Measurements from ENCODE around the gene MST1R. TPM values are rescaled to one million over a fixed set of nuclear protein-coding genes. Genes with fewer than 3 reads are reported as not detected.

MST1R gene
- total and polyA plus RNA-seq, 9 of the 15 experiments (the other 6 are each of a cell fraction or from before 2014, with no cell fraction given), result 1.3 to 10.0 (median 3.8) TPM

GRCh38 chr3:49839193-49839809 is 64.4 kb downstream of the MST1R start (continued):
- no peak for TF ChIP-seq HOMEZ (CRISPR knock-in tag; IDR thresholded peaks at IDR 0.05)
- TF ChIP-seq EP300 (IDR thresholded peaks at IDR 0.05; ENCODE audit: low read length), result no peak
- TF ChIP-seq ZNF76 (CRISPR knock-in tag; IDR thresholded peaks at IDR 0.05; ENCODE audit: borderline replicate concordance), result no peak
- no peak for TF ChIP-seq CBX3 (IDR thresholded peaks at IDR 0.05; ENCODE audit: borderline replicate concordance in 1 of 2, low read length in 2 of 2)
- TF ChIP-seq U2AF1 (optimal IDR thresholded peaks at IDR 0.05; ENCODE audit: low read depth, low read length), result no peak
- peak; percentile 28; the same call in 1 of the 2 replicates for TF ChIP-seq CC2D1A (IDR thresholded peaks at IDR 0.05)
- peak; percentile 78 for TF ChIP-seq DEAF1 (CRISPR knock-in tag; IDR thresholded peaks at IDR 0.05)
- no peak for TF ChIP-seq ZNF174 (CRISPR knock-in tag; IDR thresholded peaks at IDR 0.05)
- TF ChIP-seq THRA (IDR thresholded peaks at IDR 0.05), result no peak
- TF ChIP-seq ZBTB2 (IDR thresholded peaks at IDR 0.05), result no peak
- TF ChIP-seq TGIF2 (CRISPR knock-in tag; IDR thresholded peaks at IDR 0.05), result no peak
- no peak for TF ChIP-seq SETDB1 (IDR thresholded peaks at IDR 0.05; ENCODE audit: low read length)

Small RNA genes within 50 kb of the gene (small RNA-seq; reads per million reads assigned to genes)
- not detected for gene RN7SL217P

Other genes starting within 250 kb of the MST1R start
Only the 7 nearest of the 14 such genes appear.
- gene CDHR4, start 104.0 kb downstream of the MST1R start, total RNA-seq (2014; rRNA removed), result not detected in 2 replicates
- gene CDHR4, start 104.0 kb downstream of the MST1R start, total RNA-seq (2014; rRNA removed; fragmentation: Illumina TruSeq; extraction: Trizol), result not detected in 2 replicates
- not detected in 2 replicates for gene CDHR4, start 104.0 kb downstream of the MST1R start, total RNA-seq (2015; rRNA removed; fragmentation: Illumina TruSeq; extraction: Trizol)
- gene CDHR4, start 104.0 kb downstream of the MST1R start, total RNA-seq (2021), result not detected in 2 replicates
- 0.21 and 0.27 TPM in 2 replicates for gene CDHR4, start 104.0 kb downstream of the MST1R start, polyA plus RNA-seq (2011; rRNA removed)
- 0.11 TPM in 1 of 2 replicates, not detected in the other for gene CDHR4, start 104.0 kb downstream of the MST1R start, polyA plus RNA-seq (2014; fragmentation: Illumina TruSeq; extraction: Trizol)
- not detected for gene CDHR4, start 104.0 kb downstream of the MST1R start, polyA plus RNA-seq (2014; fragmentation: Nextera tagmentation; extraction: Ambion mirVana)
- gene CDHR4, start 104.0 kb downstream of the MST1R start, polyA plus RNA-seq (2014; rRNA removed), result 0.28 TPM in 1 of 2 replicates, not detected in the other
- gene INKA1, start 100.6 kb downstream of the MST1R start, total RNA-seq (2014; rRNA removed), result 13.6 and 13.9 TPM in 2 replicates
- 1.1 and 1.9 TPM in 2 replicates for gene INKA1, start 100.6 kb downstream of the MST1R start, total RNA-seq (2014; rRNA removed; fragmentation: Illumina TruSeq; extraction: Trizol)
- gene INKA1, start 100.6 kb downstream of the MST1R start, total RNA-seq (2015; rRNA removed; fragmentation: Illumina TruSeq; extraction: Trizol), result 6.7 and 7.6 TPM in 2 replicates
- gene INKA1, start 100.6 kb downstream of the MST1R start, total RNA-seq (2021), result 11.1 and 11.2 TPM in 2 replicates
- gene INKA1, start 100.6 kb downstream of the MST1R start, polyA plus RNA-seq (2011; rRNA removed), result 5.2 and 7.2 TPM in 2 replicates
- gene INKA1, start 100.6 kb downstream of the MST1R start, polyA plus RNA-seq (2014; fragmentation: Illumina TruSeq; extraction: Trizol), result 3.9 and 7.5 TPM in 2 replicates
- 1 to 10 TPM in 1 of 2 experiments, under 1 TPM in 1; 0.55 to 1.2 TPM for gene INKA1, start 100.6 kb downstream of the MST1R start, polyA plus RNA-seq (2014; fragmentation: Nextera tagmentation; extraction: Ambion mirVana)
- 11.2 and 12.8 TPM in 2 replicates for gene INKA1, start 100.6 kb downstream of the MST1R start, polyA plus RNA-seq (2014; rRNA removed)
- gene UBA7, start 89.9 kb downstream of the MST1R start, total RNA-seq (2014; rRNA removed), result 2.0 and 2.6 TPM in 2 replicates
- 0.57 and 0.80 TPM in 2 replicates for gene UBA7, start 89.9 kb downstream of the MST1R start, total RNA-seq (2014; rRNA removed; fragmentation: Illumina TruSeq; extraction: Trizol)
- 2.5 and 3.0 TPM in 2 replicates for gene UBA7, start 89.9 kb downstream of the MST1R start, total RNA-seq (2015; rRNA removed; fragmentation: Illumina TruSeq; extraction: Trizol)
- 3.3 and 3.7 TPM in 2 replicates for gene UBA7, start 89.9 kb downstream of the MST1R start, total RNA-seq (2021)
- gene UBA7, start 89.9 kb downstream of the MST1R start, polyA plus RNA-seq (2011; rRNA removed), result 2.2 and 3.8 TPM in 2 replicates
- 1.7 and 1.8 TPM in 2 replicates for gene UBA7, start 89.9 kb downstream of the MST1R start, polyA plus RNA-seq (2014; fragmentation: Illumina TruSeq; extraction: Trizol)
- gene UBA7, start 89.9 kb downstream of the MST1R start, polyA plus RNA-seq (2014; fragmentation: Nextera tagmentation; extraction: Ambion mirVana), result under 1 TPM; 0.17 to 0.80 TPM
- gene UBA7, start 89.9 kb downstream of the MST1R start, polyA plus RNA-seq (2014; rRNA removed), result 2.0 and 3.3 TPM in 2 replicates
- gene TRAIP, start 47.3 kb downstream of the MST1R start, total RNA-seq (2014; rRNA removed), result 16.3 and 17.6 TPM in 2 replicates
- gene TRAIP, start 47.3 kb downstream of the MST1R start, total RNA-seq (2014; rRNA removed; fragmentation: Illumina TruSeq; extraction: Trizol), result 12.3 and 14.3 TPM in 2 replicates
- gene TRAIP, start 47.3 kb downstream of the MST1R start, total RNA-seq (2015; rRNA removed; fragmentation: Illumina TruSeq; extraction: Trizol), result 14.6 and 17.3 TPM in 2 replicates
- gene TRAIP, start 47.3 kb downstream of the MST1R start, total RNA-seq (2021), result 20.2 and 24.7 TPM in 2 replicates
- 19.7 and 24.7 TPM in 2 replicates for gene TRAIP, start 47.3 kb downstream of the MST1R start, polyA plus RNA-seq (2011; rRNA removed)
- 20.4 and 21.2 TPM in 2 replicates for gene TRAIP, start 47.3 kb downstream of the MST1R start, polyA plus RNA-seq (2014; fragmentation: Illumina TruSeq; extraction: Trizol)
- 10 to 100 TPM; 37.5 to 38.6 TPM for gene TRAIP, start 47.3 kb downstream of the MST1R start, polyA plus RNA-seq (2014; fragmentation: Nextera tagmentation; extraction: Ambion mirVana)
- gene TRAIP, start 47.3 kb downstream of the MST1R start, polyA plus RNA-seq (2014; rRNA removed), result 17.8 and 23.0 TPM in 2 replicates
- gene CAMKV, start 34.0 kb downstream of the MST1R start, total RNA-seq (2014; rRNA removed), result 1.2 and 1.8 TPM in 2 replicates
- 0.51 and 0.73 TPM in 2 replicates for gene CAMKV, start 34.0 kb downstream of the MST1R start, total RNA-seq (2014; rRNA removed; fragmentation: Illumina TruSeq; extraction: Trizol)
- gene CAMKV, start 34.0 kb downstream of the MST1R start, total RNA-seq (2015; rRNA removed; fragmentation: Illumina TruSeq; extraction: Trizol), result 0.26 and 0.51 TPM in 2 replicates
- gene CAMKV, start 34.0 kb downstream of the MST1R start, total RNA-seq (2021), result 2.3 and 2.7 TPM in 2 replicates
- gene CAMKV, start 34.0 kb downstream of the MST1R start, polyA plus RNA-seq (2011; rRNA removed), result 1.0 and 1.5 TPM in 2 replicates
- gene CAMKV, start 34.0 kb downstream of the MST1R start, polyA plus RNA-seq (2014; fragmentation: Illumina TruSeq; extraction: Trizol), result 0.79 and 1.4 TPM in 2 replicates
- gene CAMKV, start 34.0 kb downstream of the MST1R start, polyA plus RNA-seq (2014; fragmentation: Nextera tagmentation; extraction: Ambion mirVana), result under 1 TPM; 0.08 to 0.22 TPM
- gene CAMKV, start 34.0 kb downstream of the MST1R start, polyA plus RNA-seq (2014; rRNA removed), result 1.5 and 1.7 TPM in 2 replicates
- gene MON1A, start 25.9 kb upstream of the MST1R start, total RNA-seq (2014; rRNA removed), result 12.6 and 15.7 TPM in 2 replicates
- 3.4 and 4.1 TPM in 2 replicates for gene MON1A, start 25.9 kb upstream of the MST1R start, total RNA-seq (2014; rRNA removed; fragmentation: Illumina TruSeq; extraction: Trizol)
- 7.9 and 8.7 TPM in 2 replicates for gene MON1A, start 25.9 kb upstream of the MST1R start, total RNA-seq (2015; rRNA removed; fragmentation: Illumina TruSeq; extraction: Trizol)
- gene MON1A, start 25.9 kb upstream of the MST1R start, total RNA-seq (2021), result 13.8 and 14.7 TPM in 2 replicates
- gene MON1A, start 25.9 kb upstream of the MST1R start, polyA plus RNA-seq (2011; rRNA removed), result 5.8 and 7.8 TPM in 2 replicates
- 6.8 and 8.4 TPM in 2 replicates for gene MON1A, start 25.9 kb upstream of the MST1R start, polyA plus RNA-seq (2014; fragmentation: Illumina TruSeq; extraction: Trizol)
- gene MON1A, start 25.9 kb upstream of the MST1R start, polyA plus RNA-seq (2014; fragmentation: Nextera tagmentation; extraction: Ambion mirVana), result 1 to 10 TPM; 1.1 to 1.5 TPM
- gene MON1A, start 25.9 kb upstream of the MST1R start, polyA plus RNA-seq (2014; rRNA removed), result 12.9 and 13.4 TPM in 2 replicates
- gene RBM6, start 36.3 kb upstream of the MST1R start, total RNA-seq (2014; rRNA removed), result 53.2 and 54.8 TPM in 2 replicates
- gene RBM6, start 36.3 kb upstream of the MST1R start, total RNA-seq (2014; rRNA removed; fragmentation: Illumina TruSeq; extraction: Trizol), result 63.2 and 73.7 TPM in 2 replicates
- gene RBM6, start 36.3 kb upstream of the MST1R start, total RNA-seq (2015; rRNA removed; fragmentation: Illumina TruSeq; extraction: Trizol), result 72.0 and 80.3 TPM in 2 replicates
- 50.2 and 54.8 TPM in 2 replicates for gene RBM6, start 36.3 kb upstream of the MST1R start, total RNA-seq (2021)
- 49.9 and 57.8 TPM in 2 replicates for gene RBM6, start 36.3 kb upstream of the MST1R start, polyA plus RNA-seq (2011; rRNA removed)
- gene RBM6, start 36.3 kb upstream of the MST1R start, polyA plus RNA-seq (2014; fragmentation: Illumina TruSeq; extraction: Trizol), result 66.3 and 82.2 TPM in 2 replicates
- gene RBM6, start 36.3 kb upstream of the MST1R start, polyA plus RNA-seq (2014; fragmentation: Nextera tagmentation; extraction: Ambion mirVana), result 10 to 100 TPM; 19.9 to 36.9 TPM
- 61.1 and 63.4 TPM in 2 replicates for gene RBM6, start 36.3 kb upstream of the MST1R start, polyA plus RNA-seq (2014; rRNA removed)